Stimulated activated CD8-positive, alpha-beta memory T cell treated with anti-CD3 and anti-CD28 coated beads, Interleukin-12 subunit alpha, Interleukin-12 subunit beta, amount 100 ng/mL, for 24 hours (primary cell): ENCODE results near the gene POLR2F.
"Not testable (repeated sequence)": the region's sequence is repeated elsewhere in the genome, so short reads cannot be mapped to it uniquely, and the experiment has no call there.

Source experiments
- DNase-seq: peaks from one replicate; pipeline ENCODE4 v3.0.0-alpha.2; 2020; ENCODE audit errors: extremely low read depth

POLR2F gene

GRCh38 chr22:37953062-37953436, 450 bp upstream of the POLR2F start:
- DNase-seq = no peak

GRCh38 chr22:37954686-37955085, 1.2 kb downstream of the POLR2F start:
- DNase-seq = no peak

GRCh38 chr22:37955825-37956397, 2.4 kb downstream of the POLR2F start:
- DNase-seq = not testable (repeated sequence)

- DNase-seq = no peak
Observed at GRCh38 chr22:37957232-37957631, 3.7 kb downstream of the POLR2F start.

- DNase-seq = no peak
Observed at GRCh38 chr22:37959231-37959825, 5.8 kb downstream of the POLR2F start.

- DNase-seq = no peak
Observed at GRCh38 chr22:37961062-37961461, 7.6 kb downstream of the POLR2F start.

- DNase-seq = no peak
Observed at GRCh38 chr22:37965940-37966664, 12.6 kb downstream of the POLR2F start.

GRCh38 chr22:37967147-37967546, 13.6 kb downstream of the POLR2F start:
- DNase-seq = no peak

- no peak for DNase-seq
Observed at GRCh38 chr22:37967637-37968451, 14.3 kb downstream of the POLR2F start.

GRCh38 chr22:37968452-37969251, 15.2 kb downstream of the POLR2F start:
- no peak for DNase-seq

GRCh38 chr22:37970864-37971263, 17.4 kb downstream of the POLR2F start:
- DNase-seq = no peak

- no peak for DNase-seq
Observed at GRCh38 chr22:37971475-37972434, 18.3 kb downstream of the POLR2F start.

- no peak for DNase-seq
Observed at GRCh38 chr22:37972527-37972926, 19.0 kb downstream of the POLR2F start.

- DNase-seq = no peak
Observed at GRCh38 chr22:37973271-37974170, 20.0 kb downstream of the POLR2F start.

- no peak for DNase-seq
Observed at GRCh38 chr22:37975153-37975552, 21.7 kb downstream of the POLR2F start.

- not testable (repeated sequence) for DNase-seq
Observed at GRCh38 chr22:37976022-37976421, 22.5 kb downstream of the POLR2F start.

- no peak for DNase-seq
Observed at GRCh38 chr22:37976547-37976946, 23.0 kb downstream of the POLR2F start.

- no peak for DNase-seq
Observed at GRCh38 chr22:37979782-37980181, 26.3 kb downstream of the POLR2F start.

- no peak for DNase-seq
Observed at GRCh38 chr22:37981282-37982011, 27.9 kb downstream of the POLR2F start.
